ENCODE measurements around the gene TCF7L2. TPM values are rescaled to one million over a fixed set of nuclear protein-coding genes. Genes with fewer than 3 reads are reported as not detected.

The TCF7L2 gene
- polyA plus RNA-seq, 3 donors: 2.1 to 23.5 (median 6.1) TPM

GRCh38 chr10:113000442-113000841 is 50.4 kb downstream of the TCF7L2 start:
- WGBS (ENCODE audit: insufficient coverage): 100% methylated on average over 2 of the region's 6 CpGs
- H3K9ac ChIP-seq (ENCODE audit: insufficient read depth, low read length, poor library complexity, severe bottlenecking): no peak overlapping the region
- intact Hi-C loops (cut with micrococcal nuclease): no loop called here
- H3K36me3 ChIP-seq (replicated peaks in 1 of 2; ENCODE audit: control insufficient read depth in 1 of 2, insufficient read depth in 2 of 2, low read length in 2 of 2): peaks cover 0 to 27% of the 10 kb centered on the region in 2 donors
- Mint-ChIP-seq H3K36me3 (peaks cover 21 to 26% of the 10 kb centered on the region in 2 donors), H3K9me3 (no peaks in the 10 kb centered on the region), H3K4me3 (no peak overlapping the region), H3K27ac (no peak overlapping the region), H3K4me1 (peaks cover 32% of the 10 kb centered on the region), H3K27me3 (ENCODE audit: low read depth in 3 of 3) (peaks cover 1 to 8% (median 4%) of the 10 kb centered on the region in 3 donors)
- no peaks in the 10 kb centered on the region for H3K27me3 ChIP-seq (ENCODE audit: control insufficient read depth in 2 of 2, insufficient read depth in 2 of 2, low read length in 2 of 2)
- no peak for DNase-seq
- peaks cover 8% of the 10 kb centered on the region for H3K79me2 ChIP-seq (ENCODE audit: insufficient read depth, low read length)
- H3K4me1 ChIP-seq (ENCODE audit: control insufficient read depth in 1 of 2, insufficient read depth in 2 of 2, low read length in 2 of 2): peaks cover 8 to 10% of the 10 kb centered on the region in 2 donors
- H3K9me3 ChIP-seq (replicated peaks in 1 of 2; ENCODE audit: control insufficient read depth in 1 of 2, insufficient read depth in 1 of 2, low read length in 2 of 2): no peaks in the 10 kb centered on the region
- H3K4me2 ChIP-seq (replicated peaks; ENCODE audit: extremely low read depth, low read length, poor library complexity, severe bottlenecking): no peak overlapping the region
- H2AFZ ChIP-seq (ENCODE audit: insufficient read depth, low read depth, low read length, poor library complexity, severe bottlenecking): no peak overlapping the region
- H4K20me1 ChIP-seq (ENCODE audit: insufficient read depth, low read length): peaks cover 100% of the 10 kb centered on the region
- TF ChIP-seq, protein P1, sequence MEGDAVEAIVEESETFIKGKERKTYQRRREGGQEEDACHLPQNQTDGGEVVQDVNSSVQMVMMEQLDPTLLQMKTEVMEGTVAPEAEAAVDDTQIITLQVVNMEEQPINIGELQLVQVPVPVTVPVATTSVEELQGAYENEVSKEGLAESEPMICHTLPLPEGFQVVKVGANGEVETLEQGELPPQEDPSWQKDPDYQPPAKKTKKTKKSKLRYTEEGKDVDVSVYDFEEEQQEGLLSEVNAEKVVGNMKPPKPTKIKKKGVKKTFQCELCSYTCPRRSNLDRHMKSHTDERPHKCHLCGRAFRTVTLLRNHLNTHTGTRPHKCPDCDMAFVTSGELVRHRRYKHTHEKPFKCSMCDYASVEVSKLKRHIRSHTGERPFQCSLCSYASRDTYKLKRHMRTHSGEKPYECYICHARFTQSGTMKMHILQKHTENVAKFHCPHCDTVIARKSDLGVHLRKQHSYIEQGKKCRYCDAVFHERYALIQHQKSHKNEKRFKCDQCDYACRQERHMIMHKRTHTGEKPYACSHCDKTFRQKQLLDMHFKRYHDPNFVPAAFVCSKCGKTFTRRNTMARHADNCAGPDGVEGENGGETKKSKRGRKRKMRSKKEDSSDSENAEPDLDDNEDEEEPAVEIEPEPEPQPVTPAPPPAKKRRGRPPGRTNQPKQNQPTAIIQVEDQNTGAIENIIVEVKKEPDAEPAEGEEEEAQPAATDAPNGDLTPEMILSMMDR (IDR thresholded peaks at IDR 0.05): no peak
- no peak overlapping the region for H3K4me3 ChIP-seq (replicated peaks in 1 of 3; ENCODE audit: low read depth in 2 of 3, low read length in 3 of 3)
- no peak overlapping the region for H3K27ac ChIP-seq (ENCODE audit: low read depth in 1 of 2, low read length in 2 of 2)

GRCh38 chr10:113000876-113001598 is 51.0 kb downstream of the TCF7L2 start:
- Histone ChIP-seq H2AFZ (ENCODE audit: insufficient read depth, low read depth, low read length, poor library complexity, severe bottlenecking) (no peak overlapping the region), H3K79me2 (ENCODE audit: insufficient read depth, low read length) (peaks cover 8% of the 10 kb centered on the region), H3K9ac (ENCODE audit: insufficient read depth, low read length, poor library complexity, severe bottlenecking) (no peak overlapping the region), H3K27ac (ENCODE audit: low read depth in 1 of 2, low read length in 2 of 2) (no peak overlapping the region), H3K4me3 (replicated peaks in 1 of 3; ENCODE audit: low read depth in 2 of 3, low read length in 3 of 3) (no peak overlapping the region), H3K27me3 (ENCODE audit: control insufficient read depth in 2 of 2, insufficient read depth in 2 of 2, low read length in 2 of 2) (no peaks in the 10 kb centered on the region), H3K4me1 (ENCODE audit: control insufficient read depth in 1 of 2, insufficient read depth in 2 of 2, low read length in 2 of 2) (peaks cover 8 to 10% of the 10 kb centered on the region in 2 donors), H4K20me1 (ENCODE audit: insufficient read depth, low read length) (peaks cover 100% of the 10 kb centered on the region), H3K36me3 (replicated peaks in 1 of 2; ENCODE audit: control insufficient read depth in 1 of 2, insufficient read depth in 2 of 2, low read length in 2 of 2) (peaks cover 0 to 22% of the 10 kb centered on the region in 2 donors), H3K9me3 (replicated peaks in 1 of 2; ENCODE audit: control insufficient read depth in 1 of 2, insufficient read depth in 1 of 2, low read length in 2 of 2) (no peaks in the 10 kb centered on the region), H3K4me2 (replicated peaks; ENCODE audit: extremely low read depth, low read length, poor library complexity, severe bottlenecking) (no peak overlapping the region)
- 100% methylated on average over 11 of the region's 14 CpGs for WGBS (ENCODE audit: insufficient coverage)
- H3K4me3 Mint-ChIP-seq: no peak overlapping the region
- peaks cover 22 to 26% of the 10 kb centered on the region in 2 donors for H3K36me3 Mint-ChIP-seq
- H3K27ac Mint-ChIP-seq: no peak overlapping the region
- no peak for DNase-seq
- TF ChIP-seq, protein P1 (IDR thresholded peaks at IDR 0.05): no peak
- intact Hi-C loops (cut with micrococcal nuclease): no loop called here
- peaks cover 32% of the 10 kb centered on the region for H3K4me1 Mint-ChIP-seq
- H3K9me3 Mint-ChIP-seq: peaks cover 0 to 1% (median 0%) of the 10 kb centered on the region in 7 donors
- peaks cover 0 to 12% (median 6%) of the 10 kb centered on the region in 3 donors for H3K27me3 Mint-ChIP-seq (ENCODE audit: low read depth in 3 of 3)
